HG02943 (cell line): ENCODE data around the gene KLRB1.
"Not testable (repeated sequence)": the region's sequence is repeated elsewhere in the genome, so short reads cannot be mapped to it uniquely, and the experiment has no call there.

Experiments used
- ATAC-seq: cut with Tn5 transposase; IDR thresholded peaks from one replicate; pipeline ENCODE4 v1.9.1; 2021; ENCODE audit warnings: mild to moderate bottlenecking, low read depth, moderate library complexity; ENCODE audit not compliant: unreplicated experiment

KLRB1 gene

GRCh38 chr12:9545489-9545888 lies 62.2 kb downstream of the KLRB1 start:
- ATAC-seq, result not testable (repeated sequence)
